Thymus (tissue), 11 donors: ENCODE measurements around the gene PAM16. TPM values are rescaled to one million over a fixed set of nuclear protein-coding genes. Genes with fewer than 3 reads are reported as not detected.

Experiments
- DNase-seq, 9 donors: peaks; one replicate each; pipeline ENCODE4 v3.0.0-alpha.2; 2013; ENCODE audit warnings: low spot score in 9 of 9, low read depth in 6 of 9, missing footprints in 1 of 9
- H3K27ac ChIP-seq, 2 donors: one replicate each; pipeline ENCODE4 v1.5.1; 2013; ENCODE audit warnings: control low read depth in 1 of 2, low read depth in 1 of 2, low read length in 1 of 2, mild to moderate bottlenecking in 1 of 2, moderate library complexity in 1 of 2
- H3K27me3 ChIP-seq, 2 donors: one replicate each; pipeline ENCODE4 v1.5.1; 2013; ENCODE audit warnings: low read length in 1 of 2; ENCODE audit not compliant: control insufficient read depth in 2 of 2, insufficient read depth in 1 of 2
- H3K36me3 ChIP-seq, 2 donors: one replicate each; pipeline ENCODE4 v1.5.1; 2013; ENCODE audit warnings: low read length in 1 of 2, mild to moderate bottlenecking in 1 of 2, moderate library complexity in 1 of 2; ENCODE audit not compliant: control insufficient read depth in 2 of 2, insufficient read depth in 2 of 2
- H3K4me1 ChIP-seq, 2 donors: one replicate each; pipeline ENCODE4 v1.5.1; 2013; ENCODE audit warnings: low read length in 2 of 2; ENCODE audit not compliant: control insufficient read depth in 2 of 2, insufficient read depth in 2 of 2
- H3K4me3 ChIP-seq, 2 donors: one replicate each; pipeline ENCODE4 v1.5.1; 2013; ENCODE audit warnings: low read length in 2 of 2, control low read depth in 1 of 2, mild to moderate bottlenecking in 1 of 2
- H3K9me3 ChIP-seq, 2 donors: one replicate each; pipeline ENCODE4 v1.5.1; 2013; ENCODE audit warnings: low read length in 1 of 2, mild to moderate bottlenecking in 1 of 2; ENCODE audit not compliant: control insufficient read depth in 2 of 2, insufficient read depth in 1 of 2
- WGBS: extraction: QIAGEN DNeasy Blood & Tissue Kit; methylation state at CpG from one replicate; pipeline ENCODE4 v1.1.7; 2013; 5-methylcytosine and 5-hydroxymethylcytosine counted together
- polyA plus RNA-seq: library from polyadenylated mRNA; stranded (reverse); fragments of 200-250 nt; gene quantifications from one replicate; pipeline ENCODE4 v1.2.3, GENCODE V29; 2013
- total RNA-seq: library from RNA; stranded (reverse); fragments of 120-200 nt; gene quantifications from one replicate; pipeline ENCODE4 v1.2.4, GENCODE V29; 2013
- donor health status: healthy.

Gene PAM16
- total and polyA plus RNA-seq, 2 donors, result 33.2 to 86.9 TPM

GRCh38 chr16:4380119-4381063 lies 29.3 kb upstream of the PAM16 start:
- Histone ChIP-seq H3K36me3 (peaks cover 14 to 49% of the 10 kb centered on the region in 2 donors), H3K27me3 (no peaks in the 10 kb centered on the region), H3K4me1 (peaks cover 0 to 3% of the 10 kb centered on the region in 2 donors), H3K27ac (no peak overlapping the region), H3K4me3 (no peak overlapping the region), H3K9me3 (no peaks in the 10 kb centered on the region)
- no peak for DNase-seq
- WGBS, result 97% methylated on average over 26 of the region's 26 CpGs

GRCh38 chr16:4378999-4379690 lies 28.0 kb upstream of the PAM16 start:
- Histone ChIP-seq H3K27me3 (no peaks in the 10 kb centered on the region), H3K27ac (no peak overlapping the region), H3K36me3 (peaks cover 7 to 36% of the 10 kb centered on the region in 2 donors), H3K4me1 (peaks cover 0 to 3% of the 10 kb centered on the region in 2 donors), H3K9me3 (no peaks in the 10 kb centered on the region), H3K4me3 (no peak overlapping the region)
- 96% methylated on average over 21 of the region's 21 CpGs for WGBS
- DNase-seq, result no peak

GRCh38 chr16:4378161-4378666 lies 27.1 kb upstream of the PAM16 start:
- no peak for DNase-seq
- Histone ChIP-seq H3K4me1 (peaks cover 0 to 8% of the 10 kb centered on the region in 2 donors), H3K27me3 (peaks cover 2 to 3% of the 10 kb centered on the region in 2 donors), H3K4me3 (no peak overlapping the region), H3K36me3 (peaks cover 7 to 29% of the 10 kb centered on the region in 2 donors), H3K27ac (no peak overlapping the region), H3K9me3 (no peaks in the 10 kb centered on the region)
- 98% methylated on average over 15 of the region's 15 CpGs for WGBS

- peaks cover 4 to 8% of the 10 kb centered on the region in 2 donors for H3K27me3 ChIP-seq
- no peaks in the 10 kb centered on the region for H3K9me3 ChIP-seq
- WGBS, result 96% methylated on average over 12 of the region's 12 CpGs
- peaks cover 7 to 24% of the 10 kb centered on the region in 2 donors for H3K36me3 ChIP-seq
- DNase-seq, result no peak
- no peak overlapping the region for H3K4me3 ChIP-seq
- peaks cover 0 to 8% of the 10 kb centered on the region in 2 donors for H3K4me1 ChIP-seq
- no peak overlapping the region for H3K27ac ChIP-seq
Measured at GRCh38 chr16:4377573-4378154, 26.5 kb upstream of the PAM16 start.

- WGBS, result 97% methylated on average over 27 of the region's 27 CpGs
- no peak for DNase-seq
Measured at GRCh38 chr16:4376893-4377572, 25.9 kb upstream of the PAM16 start.

DNA sequence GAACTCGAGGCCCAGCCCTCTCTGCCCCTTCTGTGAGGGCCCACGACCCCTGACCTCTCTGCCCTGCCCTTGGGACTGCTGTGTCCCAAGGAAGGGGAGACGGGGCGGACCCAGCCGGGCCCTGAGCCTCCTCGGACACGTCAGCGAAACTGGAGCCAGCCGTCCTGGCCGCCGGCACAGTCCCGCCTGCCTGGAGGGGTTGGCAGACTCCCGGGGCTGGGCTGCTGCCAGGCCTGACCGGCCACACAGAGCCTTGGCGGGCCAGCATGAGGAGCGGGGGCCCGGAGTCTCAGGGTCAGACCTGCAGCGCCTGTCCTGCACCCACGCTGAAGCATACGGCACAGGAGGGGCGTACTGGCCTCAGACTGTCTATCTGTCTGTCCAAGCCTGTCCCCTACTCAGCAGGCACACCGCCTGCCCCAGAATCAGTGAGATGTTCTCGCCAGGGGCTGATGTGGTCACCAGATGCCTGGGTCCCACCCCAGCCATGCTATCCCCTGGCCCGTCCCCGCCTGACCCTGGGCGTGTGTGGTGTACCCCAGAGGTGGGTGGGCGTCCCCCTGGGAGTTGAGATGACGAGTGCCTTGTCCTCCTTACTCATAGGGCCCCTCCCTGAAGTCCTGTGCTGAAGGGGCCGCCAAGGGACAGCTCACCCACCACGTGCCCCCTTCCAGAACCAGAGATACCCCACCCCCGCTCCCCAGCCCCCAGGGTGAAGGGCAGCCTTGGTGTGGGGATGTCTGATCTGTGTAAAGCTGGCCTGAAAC lies 25.2 kb upstream of the PAM16 start:
- DNase-seq, result no peak
- Histone ChIP-seq H3K9me3 (no peaks in the 10 kb centered on the region), H3K36me3 (peaks cover 7 to 13% of the 10 kb centered on the region in 2 donors), H3K4me1 (peaks cover 10 to 15% of the 10 kb centered on the region in 2 donors), H3K27ac (no peak overlapping the region), H3K4me3 (no peak overlapping the region), H3K27me3 (peaks cover 10 to 18% of the 10 kb centered on the region in 2 donors)
- WGBS, result 95% methylated on average over 31 of the region's 31 CpGs

More at GRCh38 chr16:4376893-4377572, 25.9 kb upstream of the PAM16 start:
- peaks cover 9 to 14% of the 10 kb centered on the region in 2 donors for H3K27me3 ChIP-seq
- no peak overlapping the region for H3K27ac ChIP-seq
- peaks cover 5 to 13% of the 10 kb centered on the region in 2 donors for H3K4me1 ChIP-seq
- H3K9me3 ChIP-seq, result no peaks in the 10 kb centered on the region
- H3K36me3 ChIP-seq, result peaks cover 7 to 18% of the 10 kb centered on the region in 2 donors
- H3K4me3 ChIP-seq, result no peak overlapping the region

DNA sequence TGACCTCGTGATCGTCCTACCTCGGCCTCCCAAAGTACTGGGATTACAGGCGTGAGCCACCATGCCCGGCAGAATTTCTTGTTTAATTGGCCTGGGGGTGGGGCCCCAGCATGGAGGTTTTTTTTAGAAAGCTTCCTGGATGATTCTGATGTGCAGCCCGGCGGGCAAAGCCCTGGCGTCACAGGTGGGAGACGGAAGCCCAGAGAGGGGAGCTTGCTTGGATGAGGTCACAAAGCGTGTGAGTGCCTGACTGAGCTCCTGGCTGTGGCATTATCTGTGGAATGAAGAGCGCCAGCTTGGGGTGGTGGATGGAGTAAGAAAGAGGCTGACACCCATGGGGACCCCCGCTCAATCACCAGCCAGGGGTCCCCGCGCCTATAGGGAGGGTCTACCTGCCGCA lies 24.6 kb upstream of the PAM16 start:
- peaks cover 10 to 21% of the 10 kb centered on the region in 2 donors for H3K4me1 ChIP-seq
- peaks cover 5 to 8% of the 10 kb centered on the region in 2 donors for H3K36me3 ChIP-seq
- no peak overlapping the region for H3K27ac ChIP-seq
- WGBS, result 95% methylated on average over 15 of the region's 15 CpGs
- no peak for DNase-seq
- no peak overlapping the region for H3K4me3 ChIP-seq
- no peaks in the 10 kb centered on the region for H3K9me3 ChIP-seq
- H3K27me3 ChIP-seq, result peaks cover 10 to 19% of the 10 kb centered on the region in 2 donors
